ENCODE results near the gene FUT6.

GRCh38 chr19:5832527-5833216 lies 6.8 kb downstream of the FUT6 start:
- TF ChIP-seq CTCF (conservative IDR thresholded peaks at IDR 0.05; ENCODE audit: low read depth, low read length): no peak
- no peak for TF ChIP-seq EZH2 (IDR thresholded peaks at IDR 0.05; ENCODE audit: borderline replicate concordance, low read depth, low read length, poor library complexity, severe bottlenecking)

Data from A673 (cell line).